ENCODE data around the gene PPT1. TPM values are rescaled to one million over a fixed set of nuclear protein-coding genes. Genes with fewer than 3 reads are reported as not detected.

The PPT1 gene
- total and polyA plus RNA-seq, 2 of the 13 experiments (the other 11 are each of a cell fraction or from before 2014, with no cell fraction given) = 129 TPM

- TF ChIP-seq ZFP1 (CRISPR knock-in tag; IDR thresholded peaks at IDR 0.05) (no peak), KIAA2018 (CRISPR knock-in tag; IDR thresholded peaks at IDR 0.05; ENCODE audit: borderline replicate concordance) (no peak), HMG20B (CRISPR knock-in tag; conservative IDR thresholded peaks at IDR 0.05) (no peak), STAG1 (CRISPR knock-in tag; IDR thresholded peaks at IDR 0.05) (peak; percentile 89), SIN3B (IDR thresholded peaks at IDR 0.05; ENCODE audit: low read length) (no peak), CSRNP2 (CRISPR knock-in tag; conservative IDR thresholded peaks at IDR 0.05; ENCODE audit: low read depth) (no peak), TGIF2 (CRISPR knock-in tag; IDR thresholded peaks at IDR 0.05) (no peak), CEBPZ (IDR thresholded peaks at IDR 0.05; ENCODE audit: low read length) (no peak), JDP2 (CRISPR knock-in tag; IDR thresholded peaks at IDR 0.05; ENCODE audit: borderline replicate concordance) (no peak), ZNF441 (CRISPR knock-in tag; IDR thresholded peaks at IDR 0.05; ENCODE audit: borderline replicate concordance) (no peak), ZNF282 (IDR thresholded peaks at IDR 0.05; ENCODE audit: partially characterized antibody) (no peak), ZNF775 (CRISPR knock-in tag; IDR thresholded peaks at IDR 0.05; ENCODE audit: borderline replicate concordance) (no peak), PHF21A (CRISPR knock-in tag; IDR thresholded peaks at IDR 0.05) (no peak), ZNF354B (CRISPR knock-in tag; IDR thresholded peaks at IDR 0.05) (no peak), ZNF362 (CRISPR knock-in tag; IDR thresholded peaks at IDR 0.05; ENCODE audit: borderline replicate concordance) (no peak), NR1H2 (CRISPR knock-in tag; IDR thresholded peaks at IDR 0.05; ENCODE audit: borderline replicate concordance, low read depth) (no peak)
Measured at GRCh38 chr1:40143891-40144575, 47.0 kb upstream of the PPT1 start (continued).
